ENCODE results near the gene BTNL8. TPM values are rescaled to one million over a fixed set of nuclear protein-coding genes. Genes with fewer than 3 reads are reported as not detected.
"Not testable (repeated sequence)": the region's sequence is repeated elsewhere in the genome, so short reads cannot be mapped to it uniquely, and the experiment has no call there.

BTNL8 gene
- total and polyA plus RNA-seq, 4 donors: 0.81 to 7.2 (median 2.1) TPM

DNA sequence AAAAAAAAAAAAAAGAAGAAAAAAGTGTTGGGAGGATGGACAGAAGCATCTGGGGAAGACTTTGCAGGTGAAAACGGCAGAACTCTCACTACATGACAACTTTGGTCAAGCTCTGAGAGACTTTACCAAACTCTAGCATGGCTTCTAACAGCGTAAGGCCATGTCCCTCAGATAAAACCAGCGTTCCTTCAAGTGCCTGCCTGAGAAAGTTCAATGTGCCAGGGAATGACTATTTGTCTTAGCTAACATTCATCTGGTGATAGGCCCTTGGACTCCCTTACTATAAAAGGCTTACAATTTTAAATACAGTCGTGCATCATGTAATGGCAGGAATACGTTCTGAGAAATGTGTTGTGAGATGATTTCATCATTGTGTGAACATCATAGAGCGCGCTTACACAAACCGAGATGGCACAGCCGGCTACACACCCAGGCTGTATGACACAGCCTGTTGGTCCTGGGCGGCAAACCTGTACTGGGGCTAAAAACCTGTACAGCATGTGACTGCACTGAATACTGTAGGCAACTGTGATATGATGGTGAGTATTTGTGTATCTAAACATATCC, 23.0 kb upstream of the BTNL8 start:
- Histone ChIP-seq H3K36me3 (ENCODE audit: control insufficient read depth in 4 of 4, insufficient read depth in 4 of 4, low read length in 4 of 4) (no peaks in the 10 kb centered on the region), H3K9ac (ENCODE audit: insufficient read depth in 1 of 2, low read length in 2 of 2) (no peak overlapping the region), H3K27ac (ENCODE audit: low read depth in 1 of 2, low read length in 1 of 2) (no peak overlapping the region), H3K4me1 (ENCODE audit: control insufficient read depth in 5 of 5, insufficient read depth in 5 of 5, low read length in 5 of 5) (no peaks in the 10 kb centered on the region), H3K4me3 (no peak overlapping the region), H3K27me3 (ENCODE audit: control insufficient read depth in 3 of 3, insufficient read depth in 3 of 3, low read length in 2 of 3) (no peaks in the 10 kb centered on the region), H3K9me3 (ENCODE audit: control insufficient read depth in 4 of 4, insufficient read depth in 3 of 4, low read length in 3 of 4) (peaks cover 0 to 1% (median 0%) of the 10 kb centered on the region in 4 donors)
- 81 to 90% methylated on average over 10 of the region's 10 CpGs for WGBS, 2 donors
- no peak for DNase-seq
- TF ChIP-seq, protein P1, sequence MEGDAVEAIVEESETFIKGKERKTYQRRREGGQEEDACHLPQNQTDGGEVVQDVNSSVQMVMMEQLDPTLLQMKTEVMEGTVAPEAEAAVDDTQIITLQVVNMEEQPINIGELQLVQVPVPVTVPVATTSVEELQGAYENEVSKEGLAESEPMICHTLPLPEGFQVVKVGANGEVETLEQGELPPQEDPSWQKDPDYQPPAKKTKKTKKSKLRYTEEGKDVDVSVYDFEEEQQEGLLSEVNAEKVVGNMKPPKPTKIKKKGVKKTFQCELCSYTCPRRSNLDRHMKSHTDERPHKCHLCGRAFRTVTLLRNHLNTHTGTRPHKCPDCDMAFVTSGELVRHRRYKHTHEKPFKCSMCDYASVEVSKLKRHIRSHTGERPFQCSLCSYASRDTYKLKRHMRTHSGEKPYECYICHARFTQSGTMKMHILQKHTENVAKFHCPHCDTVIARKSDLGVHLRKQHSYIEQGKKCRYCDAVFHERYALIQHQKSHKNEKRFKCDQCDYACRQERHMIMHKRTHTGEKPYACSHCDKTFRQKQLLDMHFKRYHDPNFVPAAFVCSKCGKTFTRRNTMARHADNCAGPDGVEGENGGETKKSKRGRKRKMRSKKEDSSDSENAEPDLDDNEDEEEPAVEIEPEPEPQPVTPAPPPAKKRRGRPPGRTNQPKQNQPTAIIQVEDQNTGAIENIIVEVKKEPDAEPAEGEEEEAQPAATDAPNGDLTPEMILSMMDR (IDR thresholded peaks at IDR 0.05; ENCODE audit: control extremely low read depth, extremely low read depth): no peak
- no peak for ATAC-seq (ENCODE audit: insufficient read depth, low FRiP score)

DNA sequence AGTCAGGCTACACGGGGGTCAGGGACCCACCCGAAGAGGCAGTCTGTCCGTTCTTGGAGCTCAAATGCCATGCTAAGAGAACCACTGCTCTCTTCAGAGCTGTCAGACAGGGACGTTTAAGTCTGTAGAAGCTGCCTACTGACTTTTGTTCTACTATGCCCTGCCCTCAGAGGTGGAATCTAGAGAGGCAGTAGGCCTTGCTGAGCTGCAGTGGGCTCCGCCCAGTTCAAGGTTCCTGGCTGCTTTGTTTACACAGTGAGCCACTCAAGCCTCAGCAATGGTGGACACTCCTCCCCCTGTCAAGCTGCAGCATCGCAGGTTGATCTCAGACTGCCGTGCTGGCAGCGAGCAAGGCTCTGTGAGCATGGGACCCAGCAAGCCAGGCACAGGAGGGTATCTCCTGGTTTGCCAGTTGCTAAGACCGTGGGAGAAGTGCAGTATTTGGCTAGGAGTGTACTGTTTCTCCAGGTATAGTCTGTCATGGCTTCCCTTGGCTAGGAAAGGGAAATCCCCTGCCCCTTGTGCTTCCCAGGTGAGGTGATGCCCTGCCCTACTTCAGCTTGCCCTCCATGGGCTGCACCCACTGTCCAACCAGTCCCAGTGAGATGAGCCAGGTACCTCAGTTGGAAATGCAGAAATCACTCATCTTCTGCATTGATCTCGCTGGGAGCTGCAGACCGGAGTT, 13.0 kb upstream of the BTNL8 start:
- ATAC-seq (ENCODE audit: insufficient read depth, low FRiP score): peak; percentile 69
- peak in 2 of 3 donors; percentile 35 to 53 for DNase-seq
- not testable (repeated sequence) for H3K9me3 ChIP-seq (ENCODE audit: control insufficient read depth in 4 of 4, insufficient read depth in 3 of 4, low read length in 3 of 4); H3K27ac ChIP-seq (ENCODE audit: low read depth in 1 of 2, low read length in 1 of 2); H3K4me3 ChIP-seq; H3K9ac ChIP-seq (ENCODE audit: insufficient read depth in 1 of 2, low read length in 2 of 2); H3K4me1 ChIP-seq (ENCODE audit: control insufficient read depth in 5 of 5, insufficient read depth in 5 of 5, low read length in 5 of 5); H3K27me3 ChIP-seq (ENCODE audit: control insufficient read depth in 3 of 3, insufficient read depth in 3 of 3, low read length in 2 of 3); H3K36me3 ChIP-seq (ENCODE audit: control insufficient read depth in 4 of 4, insufficient read depth in 4 of 4, low read length in 4 of 4)
- 59 to 65% methylated on average over 11 of the region's 11 CpGs for WGBS, 2 donors

DNA sequence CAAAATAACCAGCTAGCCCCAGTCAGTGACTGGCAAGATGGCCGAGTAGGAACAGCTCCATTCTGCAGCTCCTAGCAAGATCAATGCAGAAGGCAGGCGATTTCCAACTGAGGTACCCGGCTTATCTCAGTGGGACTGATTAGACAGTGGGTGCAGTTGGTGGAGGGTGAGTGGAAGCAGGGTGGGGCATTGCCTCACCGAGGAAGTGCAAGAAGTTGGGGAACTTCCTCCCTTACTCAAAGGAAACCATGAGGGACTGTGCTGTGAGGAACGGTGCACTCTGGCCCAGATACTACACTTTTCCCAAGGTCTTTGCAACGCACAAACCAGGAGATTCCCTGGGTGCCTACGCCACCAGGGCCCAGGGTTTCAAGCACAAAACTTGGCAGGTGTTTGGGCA, 9.6 kb upstream of the BTNL8 start:
- TF ChIP-seq, protein P1 (IDR thresholded peaks at IDR 0.05; ENCODE audit: control extremely low read depth, extremely low read depth): no peak
- H3K9ac ChIP-seq (ENCODE audit: insufficient read depth in 1 of 2, low read length in 2 of 2): no peak overlapping the region
- H3K27ac ChIP-seq (ENCODE audit: low read depth in 1 of 2, low read length in 1 of 2): no peak overlapping the region
- no peak for ATAC-seq (ENCODE audit: insufficient read depth, low FRiP score)
- no peaks in the 10 kb centered on the region for H3K36me3 ChIP-seq (ENCODE audit: control insufficient read depth in 4 of 4, insufficient read depth in 4 of 4, low read length in 4 of 4)
- H3K4me3 ChIP-seq: no peak overlapping the region
- H3K27me3 ChIP-seq (ENCODE audit: control insufficient read depth in 3 of 3, insufficient read depth in 3 of 3, low read length in 2 of 3): no peaks in the 10 kb centered on the region
- WGBS, 2 donors: 46 to 69% methylated on average over 7 of the region's 7 CpGs
- DNase-seq: no peak
- peaks cover 0 to 10% (median 0%) of the 10 kb centered on the region in 5 donors for H3K4me1 ChIP-seq (ENCODE audit: control insufficient read depth in 5 of 5, insufficient read depth in 5 of 5, low read length in 5 of 5)
- no peaks in the 10 kb centered on the region for H3K9me3 ChIP-seq (ENCODE audit: control insufficient read depth in 4 of 4, insufficient read depth in 3 of 4, low read length in 3 of 4)

DNA sequence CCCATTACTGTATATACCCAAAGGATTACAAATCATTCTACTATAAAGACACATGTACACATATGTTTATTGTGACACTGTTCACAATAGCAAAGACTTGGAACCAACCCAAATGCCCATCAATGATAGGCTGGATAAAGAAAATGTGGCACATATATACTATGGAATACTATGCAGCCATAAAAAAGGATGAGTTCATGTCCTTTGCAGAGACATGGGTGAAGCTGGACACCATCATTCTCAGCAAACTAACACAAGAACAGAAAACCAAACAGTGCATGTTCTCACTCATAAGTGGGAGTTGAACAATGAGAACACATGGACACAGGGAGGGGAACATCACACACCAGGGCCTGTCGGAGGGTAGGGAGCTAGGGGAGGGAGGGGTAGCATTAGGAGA, 3.6 kb upstream of the BTNL8 start:
- not testable (repeated sequence) for H3K36me3 ChIP-seq (ENCODE audit: control insufficient read depth in 4 of 4, insufficient read depth in 4 of 4, low read length in 4 of 4)
- 87 to 91% methylated on average over 1 of the region's 1 CpG for whole genome bisulfite sequencing, 2 donors

More for the DNA sequence above, 3.6 kb upstream of the BTNL8 start:
- H3K4me1 ChIP-seq (ENCODE audit: control insufficient read depth in 5 of 5, insufficient read depth in 5 of 5, low read length in 5 of 5); ATAC-seq (ENCODE audit: insufficient read depth, low FRiP score); H3K9ac ChIP-seq (ENCODE audit: insufficient read depth in 1 of 2, low read length in 2 of 2); DNase-seq; H3K9me3 ChIP-seq (ENCODE audit: control insufficient read depth in 4 of 4, insufficient read depth in 3 of 4, low read length in 3 of 4); H3K27me3 ChIP-seq (ENCODE audit: control insufficient read depth in 3 of 3, insufficient read depth in 3 of 3, low read length in 2 of 3); H3K4me3 ChIP-seq; H3K27ac ChIP-seq (ENCODE audit: low read depth in 1 of 2, low read length in 1 of 2): not testable (repeated sequence)
